ENCODE data around the gene SMPD2.
"Not testable (repeated sequence)": the region's sequence is repeated elsewhere in the genome, so short reads cannot be mapped to it uniquely, and the experiment has no call there.

SMPD2 gene

GRCh38 chr6:109456710-109457561 is 16.4 kb downstream of the SMPD2 start:
- no peak for DNase-seq (ENCODE audit: insufficient read length, low spot score)
- peak; percentile 57 for FAIRE-seq
- no peak for TF ChIP-seq PAX5 (IDR thresholded peaks at IDR 0.05; ENCODE audit: insufficient read depth, low read length, severe bottlenecking)
- TF ChIP-seq POU2F2 (IDR thresholded peaks at IDR 0.05; ENCODE audit: low read depth, low read length): no peak
- TF ChIP-seq POLR2A (IDR thresholded peaks at IDR 0.05; ENCODE audit: low read depth, low read length): no peak
- no peak for TF ChIP-seq POLR2AphosphoS5 (IDR thresholded peaks at IDR 0.05; ENCODE audit: low read depth, low read length)
- peak; percentile 46 for TF ChIP-seq SPI1 (IDR thresholded peaks at IDR 0.05; ENCODE audit: low read depth, low read length)

GRCh38 chr6:109457562-109457996 is 17.1 kb downstream of the SMPD2 start:
- TF ChIP-seq SPI1 (IDR thresholded peaks at IDR 0.05; ENCODE audit: low read depth, low read length) (no peak), POLR2AphosphoS5 (IDR thresholded peaks at IDR 0.05; ENCODE audit: low read depth, low read length) (no peak), POLR2A (IDR thresholded peaks at IDR 0.05; ENCODE audit: low read depth, low read length) (no peak), TAF1 (IDR thresholded peaks at IDR 0.05; ENCODE audit: low read depth, low read length) (no peak), POU2F2 (IDR thresholded peaks at IDR 0.05; ENCODE audit: low read depth, low read length) (no peak), PAX5 (IDR thresholded peaks at IDR 0.05; ENCODE audit: insufficient read depth, low read length, severe bottlenecking) (no peak)
- DNase-seq (ENCODE audit: insufficient read length, low spot score): no peak
- peak; percentile 38 for FAIRE-seq

GRCh38 chr6:109458774-109459531 is 18.4 kb downstream of the SMPD2 start:
- peak; percentile 81 for FAIRE-seq
- no peak for DNase-seq (ENCODE audit: insufficient read length, low spot score)

GRCh38 chr6:109460161-109460829 is 19.8 kb downstream of the SMPD2 start:
- peak; percentile 50 for FAIRE-seq
- no peak for DNase-seq (ENCODE audit: insufficient read length, low spot score)
- TF ChIP-seq TAF1 (IDR thresholded peaks at IDR 0.05; ENCODE audit: low read depth, low read length) (no peak), PAX5 (IDR thresholded peaks at IDR 0.05; ENCODE audit: insufficient read depth, low read length, severe bottlenecking) (no peak), SPI1 (IDR thresholded peaks at IDR 0.05; ENCODE audit: low read depth, low read length) (no peak), POU2F2 (IDR thresholded peaks at IDR 0.05; ENCODE audit: low read depth, low read length) (no peak)

More at GRCh38 chr6:109458774-109459531, 18.4 kb downstream of the SMPD2 start:
- no peak for TF ChIP-seq TAF1 (IDR thresholded peaks at IDR 0.05; ENCODE audit: low read depth, low read length)
- peak; percentile 53; the same call in 1 of the 2 replicates for TF ChIP-seq SPI1 (IDR thresholded peaks at IDR 0.05; ENCODE audit: low read depth, low read length)
- no peak for TF ChIP-seq POU2F2 (IDR thresholded peaks at IDR 0.05; ENCODE audit: low read depth, low read length)

- not testable (repeated sequence) for FAIRE-seq; DNase-seq (ENCODE audit: insufficient read length, low spot score)
These were observed 20.7 kb downstream of the SMPD2 start for GRCh38 chr6:109461205-109461604.

- TF ChIP-seq TAF1 (IDR thresholded peaks at IDR 0.05; ENCODE audit: low read depth, low read length): no peak
- no peak for TF ChIP-seq POU2F2 (IDR thresholded peaks at IDR 0.05; ENCODE audit: low read depth, low read length)
- TF ChIP-seq POLR2A (IDR thresholded peaks at IDR 0.05; ENCODE audit: low read depth, low read length): no peak
- no peak for TF ChIP-seq POLR2AphosphoS5 (IDR thresholded peaks at IDR 0.05; ENCODE audit: low read depth, low read length)
- no peak for TF ChIP-seq SPI1 (IDR thresholded peaks at IDR 0.05; ENCODE audit: low read depth, low read length)
- TF ChIP-seq PAX5 (IDR thresholded peaks at IDR 0.05; ENCODE audit: insufficient read depth, low read length, severe bottlenecking): no peak
- no peak for DNase-seq (ENCODE audit: insufficient read length, low spot score)
- peak; percentile 61 for FAIRE-seq
These were observed 21.4 kb downstream of the SMPD2 start for GRCh38 chr6:109461733-109462526.

GRCh38 chr6:109465772-109466171 is 25.2 kb downstream of the SMPD2 start:
- no peak for FAIRE-seq

GRCh38 chr6:109466212-109466923 is 25.8 kb downstream of the SMPD2 start:
- TF ChIP-seq POU2F2 (IDR thresholded peaks at IDR 0.05; ENCODE audit: low read depth, low read length): no peak
- TF ChIP-seq TAF1 (IDR thresholded peaks at IDR 0.05; ENCODE audit: low read depth, low read length): no peak
- TF ChIP-seq POLR2A (IDR thresholded peaks at IDR 0.05; ENCODE audit: low read depth, low read length): no peak
- TF ChIP-seq PAX5 (IDR thresholded peaks at IDR 0.05; ENCODE audit: insufficient read depth, low read length, severe bottlenecking): no peak
- TF ChIP-seq POLR2AphosphoS5 (IDR thresholded peaks at IDR 0.05; ENCODE audit: low read depth, low read length): no peak
- no peak for TF ChIP-seq SPI1 (IDR thresholded peaks at IDR 0.05; ENCODE audit: low read depth, low read length)
- FAIRE-seq (no peak), DNase-seq (ENCODE audit: insufficient read length, low spot score) (no peak)

More at GRCh38 chr6:109465772-109466171, 25.2 kb downstream of the SMPD2 start:
- TF ChIP-seq POLR2AphosphoS5 (IDR thresholded peaks at IDR 0.05; ENCODE audit: low read depth, low read length) (no peak), SPI1 (IDR thresholded peaks at IDR 0.05; ENCODE audit: low read depth, low read length) (no peak), POU2F2 (IDR thresholded peaks at IDR 0.05; ENCODE audit: low read depth, low read length) (no peak), POLR2A (IDR thresholded peaks at IDR 0.05; ENCODE audit: low read depth, low read length) (no peak), PAX5 (IDR thresholded peaks at IDR 0.05; ENCODE audit: insufficient read depth, low read length, severe bottlenecking) (no peak), TAF1 (IDR thresholded peaks at IDR 0.05; ENCODE audit: low read depth, low read length) (no peak)
- DNase-seq (ENCODE audit: insufficient read length, low spot score): no peak

Measured in GM12891 (cell line).